HG03159 (cell line): Measurements from ENCODE around the gene PCED1A.

Experiments used
- ATAC-seq: cut with Tn5 transposase; IDR thresholded peaks from one replicate; pipeline ENCODE4 v1.9.1; 2021; ENCODE audit warnings: mild to moderate bottlenecking, moderate library complexity; ENCODE audit not compliant: unreplicated experiment

PCED1A gene, protein sequence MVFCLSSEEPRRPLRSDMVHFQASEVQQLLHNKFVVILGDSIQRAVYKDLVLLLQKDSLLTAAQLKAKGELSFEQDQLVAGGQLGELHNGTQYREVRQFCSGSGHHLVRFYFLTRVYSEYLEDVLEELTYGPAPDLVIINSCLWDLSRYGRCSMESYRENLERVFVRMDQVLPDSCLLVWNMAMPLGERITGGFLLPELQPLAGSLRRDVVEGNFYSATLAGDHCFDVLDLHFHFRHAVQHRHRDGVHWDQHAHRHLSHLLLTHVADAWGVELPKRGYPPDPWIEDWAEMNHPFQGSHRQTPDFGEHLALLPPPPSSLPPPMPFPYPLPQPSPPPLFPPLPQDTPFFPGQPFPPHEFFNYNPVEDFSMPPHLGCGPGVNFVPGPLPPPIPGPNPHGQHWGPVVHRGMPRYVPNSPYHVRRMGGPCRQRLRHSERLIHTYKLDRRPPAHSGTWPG

DNA sequence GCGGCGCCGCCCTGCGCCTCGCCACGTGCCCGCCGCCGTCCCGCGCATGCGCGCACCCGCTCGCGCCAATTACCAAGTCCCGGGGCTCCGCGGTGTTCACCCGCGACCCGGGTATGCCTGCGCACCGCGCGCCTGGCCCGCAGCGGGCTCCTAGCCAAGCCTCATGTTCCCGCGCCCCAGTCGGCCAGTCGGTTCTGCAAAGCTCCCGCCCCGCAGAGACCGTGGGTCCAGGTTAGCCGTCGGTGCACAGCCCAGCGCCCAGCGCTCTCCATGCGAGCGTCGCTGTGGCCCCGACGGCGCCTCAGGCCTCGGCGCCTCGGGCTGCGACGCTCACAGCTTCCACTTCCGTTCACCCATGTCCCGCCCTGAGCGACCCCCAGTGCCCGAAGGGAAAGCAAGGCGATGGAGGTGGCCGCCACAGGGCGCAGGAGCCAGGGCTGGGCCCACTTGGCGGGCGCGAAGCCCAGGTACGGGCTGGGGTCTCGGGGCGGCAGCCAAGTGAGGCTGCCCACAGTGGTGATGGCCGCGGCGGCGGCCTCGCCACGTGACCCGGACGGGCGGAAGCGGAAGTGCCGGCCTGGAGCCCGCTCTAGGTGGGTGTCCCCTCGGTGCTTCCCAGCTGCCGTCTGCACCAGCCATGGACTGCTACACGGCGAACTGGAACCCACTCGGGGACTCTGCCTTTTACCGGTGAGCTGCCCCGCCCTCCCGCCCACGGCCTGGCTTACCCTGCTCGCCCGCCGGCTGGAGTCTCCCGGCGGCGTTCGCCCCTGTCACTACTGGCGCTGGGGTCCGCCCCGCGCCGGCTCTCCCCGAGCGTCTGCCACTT lies at the start of gene PCED1A, which contains the start of gene VPS16:
TSS of gene PCED1A (minus strand) at position 518 of the 829 bp plus-strand sequence. CDS start 743 bp downstream, outside the sequence.
TSS of gene VPS16 (plus strand) at position 608 of the 829 bp plus-strand sequence. CDS start at position 638, 30 bp downstream.
- ATAC-seq, result peak; percentile 96

DNA sequence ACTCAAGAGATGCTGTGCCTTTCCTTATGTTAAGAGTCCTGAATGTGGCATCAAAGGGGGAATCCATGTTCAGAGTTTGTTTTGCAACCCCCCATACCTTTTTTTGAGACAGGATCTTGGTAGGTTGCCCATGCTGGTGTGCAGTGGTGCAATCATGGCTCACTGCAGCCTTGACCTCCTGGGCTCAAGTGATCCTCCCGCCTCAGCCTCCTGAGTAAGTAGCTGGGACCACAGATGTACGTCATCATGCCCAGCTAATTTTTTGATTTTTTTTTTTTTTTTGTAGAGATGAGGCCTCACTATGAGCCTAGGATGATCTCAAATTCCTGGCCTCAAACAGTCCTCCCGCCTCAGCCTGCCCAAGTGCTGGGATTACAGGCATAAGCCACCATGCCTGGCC lies 49.3 kb upstream of the PCED1A start:
- no peak for ATAC-seq

DNA sequence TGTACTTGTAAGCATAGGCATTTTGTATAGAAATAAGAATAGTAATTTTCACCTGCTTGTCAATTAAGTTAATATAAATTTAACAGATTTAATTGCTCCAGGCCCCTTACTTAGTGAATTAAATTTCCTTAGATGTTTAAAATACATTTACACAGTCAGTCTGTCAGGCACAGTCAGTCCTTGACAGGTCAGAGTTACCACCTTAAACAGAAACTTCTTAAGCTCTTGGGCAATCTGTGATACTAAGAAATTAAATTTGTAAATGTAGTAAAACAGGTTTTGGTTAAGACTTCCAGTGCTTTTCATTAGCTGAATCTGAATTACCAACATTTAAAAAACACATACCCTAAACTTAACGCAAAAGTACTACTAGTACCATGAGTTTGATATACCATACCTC lies 48.8 kb upstream of the PCED1A start:
- no peak for ATAC-seq

DNA sequence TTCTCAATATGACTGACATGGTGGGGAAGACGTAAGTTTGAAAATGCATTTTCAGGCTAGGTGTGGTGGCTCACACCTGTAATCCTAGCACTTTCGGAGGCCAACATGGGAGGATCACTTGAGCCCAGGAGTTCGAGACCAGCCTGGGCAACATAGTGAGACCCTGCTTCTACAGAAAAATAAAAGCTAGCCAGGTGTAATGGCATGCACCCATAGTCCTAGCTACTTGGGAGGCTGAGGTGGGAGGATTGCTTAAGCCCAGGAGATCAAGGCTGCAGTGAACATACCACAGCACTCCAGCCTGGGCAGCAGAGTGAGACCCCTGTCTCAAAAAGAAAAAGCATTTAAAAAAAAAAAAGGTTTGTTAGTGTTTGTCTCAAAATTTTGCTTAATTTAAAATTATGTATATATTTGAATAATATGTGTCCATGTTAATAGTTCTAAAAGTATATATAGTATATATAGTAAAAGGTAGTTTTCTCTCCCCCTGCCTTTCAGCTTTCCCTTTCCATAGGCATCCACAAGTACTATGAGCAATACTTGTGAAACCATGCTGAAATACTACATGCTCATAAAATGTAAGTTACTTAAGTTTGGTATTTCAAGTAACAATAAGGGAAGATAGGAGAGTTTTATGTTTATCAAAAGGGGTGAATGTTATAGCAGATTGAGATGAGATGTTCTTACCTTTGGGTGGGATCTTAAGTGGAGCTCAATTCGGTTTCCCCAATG lies 47.9 kb upstream of the PCED1A start:
- ATAC-seq, result no peak

DNA sequence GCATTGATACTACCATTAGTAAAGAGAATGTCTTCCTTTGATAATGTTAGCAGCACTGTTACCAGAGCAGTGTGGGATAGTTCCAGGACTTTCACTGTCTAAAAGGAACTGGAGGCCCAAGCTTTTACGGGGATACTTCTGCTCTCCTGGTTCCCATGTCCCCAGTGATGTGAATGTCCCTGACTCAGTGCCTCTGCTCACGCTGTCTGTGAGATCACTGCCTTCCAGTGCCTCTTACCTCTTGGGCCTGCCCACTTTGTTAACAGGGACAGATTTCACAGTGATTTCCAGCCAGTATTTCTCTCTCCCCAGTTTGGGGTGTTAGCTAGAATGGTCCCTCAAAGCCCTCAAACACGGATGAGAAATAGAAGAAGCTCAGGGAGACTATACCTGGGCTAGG lies 47.3 kb upstream of the PCED1A start:
- no peak for ATAC-seq

DNA sequence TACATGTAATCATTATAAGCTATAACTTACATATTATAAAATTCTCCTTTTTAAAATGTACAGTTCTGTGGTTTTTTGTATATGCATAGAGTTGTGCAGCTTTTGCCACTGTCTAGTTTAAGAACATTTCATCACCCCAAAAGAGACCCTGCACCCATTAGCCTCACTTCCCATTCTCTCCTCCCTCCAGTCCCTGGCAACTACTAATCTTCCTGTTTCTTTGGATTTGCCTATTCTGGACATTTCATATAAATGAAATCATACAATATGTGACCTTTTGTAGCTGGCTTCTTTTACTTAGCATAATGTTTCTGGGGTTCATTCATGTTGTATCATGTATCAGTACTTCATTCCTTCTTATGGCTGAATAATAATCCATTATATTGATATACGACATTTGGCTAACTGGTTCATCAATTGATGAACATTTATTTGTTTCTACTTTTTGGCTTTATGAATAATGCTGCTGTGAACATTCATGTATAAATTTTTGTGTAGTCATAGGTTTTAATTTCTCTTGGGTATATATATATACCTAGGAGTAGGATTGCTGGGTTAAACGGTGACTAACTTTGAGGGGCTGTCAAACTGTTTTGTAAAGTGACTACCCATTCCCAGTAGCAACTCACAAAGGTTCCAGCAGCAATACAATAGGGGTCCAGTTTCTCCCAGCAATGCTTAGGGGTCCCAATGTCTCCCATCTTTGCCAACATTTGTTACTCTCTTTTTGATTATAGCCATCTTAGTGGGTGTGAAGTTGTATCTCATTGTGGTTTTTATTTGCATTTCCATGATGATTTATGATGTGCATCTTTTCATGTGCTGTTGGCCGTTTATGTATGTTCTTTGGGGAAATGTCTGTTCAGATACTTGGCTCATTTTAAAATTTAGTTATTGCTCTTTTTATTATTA lies 43.5 kb upstream of the PCED1A start:
- no peak for ATAC-seq

DNA sequence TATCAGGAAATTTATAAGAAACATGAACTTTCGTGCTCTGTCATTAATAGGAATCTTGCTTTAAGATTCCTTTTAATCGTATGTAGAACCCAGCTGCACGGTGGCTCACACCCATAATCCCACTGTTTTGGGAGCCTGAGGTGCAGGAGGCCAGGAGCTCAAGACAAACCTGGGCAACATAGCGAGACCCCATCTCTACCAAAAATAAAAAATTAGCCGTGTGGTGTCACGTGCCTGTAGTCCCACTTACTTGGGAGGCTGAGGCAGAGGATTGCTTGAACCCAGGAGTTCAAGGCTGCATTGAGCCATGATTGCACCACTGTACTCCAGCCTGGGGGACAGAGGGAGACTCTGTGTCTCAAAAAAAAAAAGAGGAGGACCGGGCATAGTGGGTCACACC lies 40.2 kb upstream of the PCED1A start:
- no peak for ATAC-seq

DNA sequence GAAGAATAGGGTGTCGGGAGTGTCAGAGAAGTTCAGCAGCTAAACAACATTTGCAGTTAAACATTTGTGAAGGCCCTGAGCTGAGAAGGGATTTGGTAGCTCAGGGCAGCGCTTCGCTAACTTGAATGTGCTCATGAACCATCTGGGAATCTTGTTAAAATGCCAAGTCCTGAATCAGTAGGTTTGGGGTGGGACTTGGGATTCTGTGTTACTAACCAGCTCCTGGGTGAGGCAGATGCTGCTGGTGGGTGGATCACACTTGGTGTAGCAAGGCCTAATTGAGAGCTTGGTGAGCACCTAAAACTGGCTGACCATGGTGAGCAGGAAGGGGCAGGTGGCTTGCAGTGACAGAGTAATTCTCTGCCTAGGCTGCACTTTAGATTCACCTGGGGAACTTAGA lies 38.7 kb upstream of the PCED1A start:
- no peak for ATAC-seq

DNA sequence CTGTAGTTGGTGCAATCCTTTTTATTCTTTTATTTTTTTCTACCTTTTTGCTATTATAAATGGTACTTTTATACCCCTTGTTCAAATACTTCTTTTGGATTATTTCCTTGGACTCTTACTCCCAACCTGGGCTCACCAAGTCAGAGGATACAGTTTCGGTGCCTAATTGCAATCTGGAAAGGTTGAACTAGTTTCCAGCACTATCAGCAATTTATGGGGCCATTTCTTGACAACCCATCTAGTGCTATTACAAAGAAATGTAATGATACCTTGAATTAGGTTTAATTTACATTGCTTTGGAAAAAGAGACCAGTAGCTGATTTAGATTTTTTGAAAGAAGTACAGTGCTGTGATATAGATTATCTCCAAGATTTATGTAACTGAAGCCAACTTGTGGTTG lies 38.1 kb upstream of the PCED1A start:
- ATAC-seq, result no peak

DNA sequence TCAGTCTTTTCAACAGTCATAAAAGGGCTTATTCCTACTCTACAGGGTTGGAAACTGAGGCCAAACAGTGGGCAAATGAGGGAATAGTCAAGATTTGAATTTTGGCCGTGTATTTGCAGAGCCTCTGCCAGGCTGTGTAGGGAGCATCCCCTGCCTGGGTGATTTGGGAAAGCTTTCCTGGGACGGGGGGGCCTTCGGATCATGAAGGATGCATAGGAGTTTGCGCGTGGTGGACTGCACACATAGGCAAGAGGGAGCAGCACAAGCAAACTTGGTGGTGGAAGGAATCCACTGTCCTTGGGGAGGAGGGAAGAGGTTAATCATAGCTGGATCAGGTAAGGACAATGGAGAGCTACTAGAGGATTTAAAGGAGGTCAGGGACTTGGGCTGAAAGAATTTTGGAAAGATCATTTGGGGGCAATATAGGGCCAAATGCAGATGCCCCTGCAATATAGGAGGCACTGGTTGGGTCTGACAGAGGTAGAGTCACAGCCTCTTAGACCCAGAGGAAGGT lies 35.3 kb upstream of the PCED1A start:
- no peak for ATAC-seq

DNA sequence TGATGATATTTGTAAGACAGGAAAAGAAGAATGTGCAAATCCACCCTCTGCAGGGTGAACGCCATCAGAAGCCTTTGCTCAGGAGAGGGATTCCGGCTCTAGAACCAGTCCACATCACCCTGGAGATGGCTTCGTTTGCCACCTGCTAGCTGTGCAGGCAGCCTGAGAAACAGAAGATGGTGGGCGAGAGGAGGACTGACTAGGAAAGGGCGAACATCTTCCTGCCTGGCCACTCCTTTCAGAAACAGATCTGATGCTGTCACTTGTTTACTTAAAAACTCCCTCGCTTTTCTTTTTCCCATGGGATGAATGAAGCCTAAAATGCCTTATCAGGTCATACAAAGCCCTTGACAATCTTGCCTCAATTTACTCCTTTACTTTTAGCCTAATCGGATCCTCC lies 34.0 kb upstream of the PCED1A start:
- no peak for ATAC-seq

DNA sequence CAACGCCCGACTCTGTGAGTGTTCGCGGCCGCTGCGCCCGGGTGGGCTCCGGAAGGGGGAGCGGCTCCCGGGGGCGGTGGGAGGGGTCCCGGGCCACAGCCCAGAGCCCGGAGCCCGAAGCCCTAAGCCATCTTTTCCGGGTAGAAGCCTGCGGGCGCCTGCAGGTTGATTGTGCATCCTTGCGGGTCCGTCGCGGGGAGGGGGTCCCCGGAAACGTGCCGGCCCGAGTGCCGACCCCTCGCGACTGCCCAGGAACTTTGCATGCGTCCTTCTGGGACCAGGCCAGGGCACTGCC lies 33.2 kb upstream of the PCED1A start:
- ATAC-seq, result no peak

DNA sequence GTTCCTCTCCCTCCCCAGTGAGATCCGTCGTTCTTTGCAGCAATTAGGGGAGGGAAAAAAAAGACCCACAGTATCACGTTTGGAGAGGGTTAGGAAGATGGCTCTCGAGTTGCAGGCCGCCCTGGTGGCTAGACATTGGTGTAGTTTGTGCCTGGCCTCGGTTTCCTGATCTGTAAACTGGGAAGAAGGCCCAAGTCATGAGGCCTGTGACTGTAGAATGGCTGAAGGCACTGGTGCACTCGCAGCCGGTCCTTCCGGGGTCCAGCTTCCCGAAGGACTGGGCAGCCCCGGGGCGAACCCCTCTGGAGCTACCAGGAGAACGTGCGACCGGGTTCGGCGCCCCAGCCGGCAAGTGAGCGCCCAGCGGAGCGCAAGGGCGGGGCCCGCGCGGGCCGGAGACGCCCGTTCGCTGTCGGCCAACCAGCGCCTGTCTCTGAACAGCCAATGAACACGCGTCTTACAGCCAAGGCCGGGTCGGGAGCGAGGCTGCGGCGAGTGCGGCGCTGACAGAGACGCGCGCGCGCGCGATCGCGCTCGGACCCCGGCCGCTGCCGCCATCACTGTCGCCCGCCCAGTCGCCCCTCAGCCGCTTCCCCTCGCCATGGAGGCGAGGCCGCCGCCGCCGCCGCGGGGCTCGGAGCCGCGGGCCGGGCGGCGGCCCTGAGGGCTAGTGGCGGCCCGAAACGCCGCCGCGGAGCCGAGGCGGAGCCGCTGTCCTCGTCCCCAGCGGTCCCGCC lies 32.7 kb upstream of the PCED1A start, which contains the start of gene PTPRA:
TSS of gene PTPRA (plus strand) at position 472 of the 737 bp plus-strand sequence. CDS start 90,797 bp downstream, outside the sequence.
- peak; percentile 89 for ATAC-seq

DNA sequence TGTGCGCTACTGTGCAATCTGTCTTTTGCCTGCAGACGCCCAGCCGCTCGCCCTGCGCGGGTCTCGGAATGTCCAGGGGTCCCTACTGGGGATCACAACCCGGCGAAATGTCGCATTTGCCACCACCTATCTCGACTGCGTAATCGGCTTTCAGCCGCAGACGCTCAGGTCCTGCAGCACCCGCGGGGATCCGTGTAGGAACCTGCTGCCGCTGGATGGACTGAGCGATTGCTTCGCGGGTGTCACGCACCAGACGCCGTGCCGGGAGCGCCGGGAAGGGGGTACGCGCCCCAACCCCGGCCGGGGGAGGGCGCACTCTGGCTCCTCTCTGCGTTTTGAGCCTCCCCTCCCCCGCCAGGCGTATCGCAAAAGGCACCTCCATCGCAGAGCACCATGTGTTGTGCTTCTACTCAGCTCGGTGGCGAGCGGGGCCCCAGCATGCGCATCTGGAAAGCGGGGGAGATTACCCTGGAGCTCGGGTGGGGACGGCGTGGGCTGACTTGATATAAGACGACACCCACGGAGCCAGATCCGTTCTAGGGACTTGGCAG lies 32.1 kb upstream of the PCED1A start:
- peak; percentile 29 for ATAC-seq

DNA sequence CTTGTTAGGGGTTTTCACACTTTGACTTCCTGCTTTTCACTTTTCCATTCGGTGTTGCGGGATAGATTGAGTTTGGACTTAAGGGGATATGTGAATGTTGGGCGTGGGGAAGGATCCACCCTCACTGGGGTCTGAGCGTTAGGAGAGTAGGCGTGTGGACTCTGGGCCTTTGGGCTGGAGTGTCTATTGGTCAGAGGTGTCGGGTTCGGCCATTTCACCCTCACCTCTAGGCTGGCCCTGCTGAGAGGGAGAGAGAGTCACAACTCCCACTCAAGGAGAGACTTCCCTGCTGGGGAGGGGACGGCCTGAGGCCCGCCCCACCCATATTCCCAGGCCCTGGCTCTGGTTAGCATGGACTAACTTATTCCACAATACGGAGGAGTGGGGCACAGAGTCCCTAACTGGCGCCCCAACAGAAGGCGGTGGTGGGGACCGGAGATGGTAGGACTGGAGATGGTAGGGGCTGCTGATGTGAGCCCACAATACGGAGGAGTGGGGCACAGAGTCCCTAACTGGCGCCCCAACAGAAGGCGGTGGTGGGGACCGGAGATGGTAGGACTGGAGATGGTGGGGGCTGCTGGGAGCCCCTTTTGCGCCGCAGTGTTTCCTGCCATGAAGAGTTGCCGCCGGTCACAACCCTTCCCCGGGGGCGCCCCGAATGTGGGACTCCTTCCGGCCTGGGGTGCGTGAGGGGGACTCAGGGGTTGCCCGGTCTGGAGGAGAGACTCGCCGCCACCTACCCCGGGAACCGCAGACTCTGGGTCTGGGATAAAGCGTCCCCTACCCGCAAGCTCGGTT lies 31.4 kb upstream of the PCED1A start:
- no peak for ATAC-seq

DNA sequence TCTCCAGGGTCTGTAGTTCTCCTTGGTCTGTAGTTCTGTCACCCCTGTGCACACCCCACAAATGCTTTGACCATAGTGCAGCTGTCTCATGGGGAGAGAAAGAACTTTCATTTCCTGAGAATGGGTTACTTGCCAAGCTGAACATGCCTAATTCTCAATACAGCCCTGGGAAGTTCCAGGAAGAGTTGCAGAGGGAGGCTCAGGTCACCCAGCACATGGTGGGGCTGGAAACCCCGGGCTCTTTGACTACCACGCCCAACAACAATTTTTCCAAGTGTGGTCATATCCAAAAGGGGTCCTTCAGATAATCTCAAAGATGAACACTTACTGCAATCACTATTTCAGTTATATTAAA lies 30.6 kb upstream of the PCED1A start:
- no peak for ATAC-seq

DNA sequence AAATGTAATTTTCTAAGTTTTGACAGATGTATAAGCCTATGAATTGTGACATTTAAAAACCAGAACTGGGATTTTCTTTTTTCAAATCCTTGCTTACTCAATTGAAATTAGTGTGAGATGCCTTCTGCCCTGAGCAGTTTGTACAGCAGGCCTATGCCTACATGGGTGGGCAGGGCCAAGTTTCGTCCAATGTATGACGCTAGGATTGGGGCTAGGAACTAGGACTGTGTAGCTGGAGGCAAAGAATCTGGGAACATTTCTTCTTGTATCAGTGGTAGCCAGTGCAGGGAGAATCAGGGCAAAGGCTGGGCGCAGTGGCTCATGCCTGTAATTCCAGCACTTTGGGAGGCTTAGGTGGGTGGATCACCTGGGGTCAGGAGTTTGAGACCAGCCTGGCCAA lies 28.9 kb upstream of the PCED1A start:
- ATAC-seq, result no peak
